ENCODE measurements around the gene POP4.

The POP4 gene

DNA sequence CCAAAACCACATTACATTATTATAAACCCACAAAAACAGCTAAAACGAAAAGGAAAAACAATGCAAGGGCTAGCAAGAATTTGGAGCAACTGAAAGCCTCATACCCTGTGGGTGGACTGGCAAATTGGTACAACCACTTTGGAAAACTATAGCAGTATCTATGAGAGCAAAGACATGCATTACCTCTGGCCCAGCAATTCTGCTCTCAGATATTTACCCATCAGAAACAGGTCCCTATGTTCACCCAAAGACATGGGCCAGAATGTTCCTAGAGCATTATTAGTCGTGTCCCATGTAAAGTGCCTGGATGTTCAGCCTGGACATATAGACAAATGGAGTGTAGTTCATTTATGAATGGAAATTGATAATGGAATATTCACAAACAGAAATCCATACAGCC, 27.9 kb downstream of the POP4 start:
- DNase-seq, result no peak

DNA sequence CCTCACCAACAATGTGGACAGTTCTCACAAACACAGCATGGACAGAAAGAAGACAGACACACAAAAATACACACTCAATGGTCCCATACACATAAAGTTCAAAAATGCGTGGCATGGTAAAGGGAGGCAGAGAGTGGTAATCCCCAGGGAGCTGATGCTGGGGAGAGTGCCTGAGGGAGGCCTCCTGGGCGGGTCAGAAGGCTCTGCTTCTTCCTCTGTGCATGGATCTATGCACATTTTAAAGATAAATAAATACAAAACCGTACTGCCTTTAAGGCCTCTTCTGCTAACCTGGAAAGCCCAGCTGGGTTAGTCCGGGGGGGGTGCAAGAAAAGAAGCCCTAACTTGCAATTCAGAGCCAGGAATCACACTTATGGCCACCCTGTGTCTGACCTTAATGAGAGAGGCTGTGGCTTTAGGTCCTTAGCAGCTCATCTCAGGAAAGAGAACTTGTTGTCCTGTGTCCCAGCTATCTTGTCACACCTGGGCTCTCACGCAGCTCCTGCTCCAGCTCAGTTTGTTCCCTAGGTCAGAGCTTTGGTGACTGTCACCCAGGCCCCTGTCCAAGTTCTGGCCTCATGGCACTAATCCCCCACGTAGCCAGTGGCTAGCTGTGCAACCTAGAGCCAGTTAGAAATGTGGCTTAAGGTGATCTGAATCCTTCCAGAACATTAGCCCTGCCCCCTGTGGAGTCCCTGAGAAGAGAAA, 28.5 kb downstream of the POP4 start:
- no peak for DNase-seq

DNA sequence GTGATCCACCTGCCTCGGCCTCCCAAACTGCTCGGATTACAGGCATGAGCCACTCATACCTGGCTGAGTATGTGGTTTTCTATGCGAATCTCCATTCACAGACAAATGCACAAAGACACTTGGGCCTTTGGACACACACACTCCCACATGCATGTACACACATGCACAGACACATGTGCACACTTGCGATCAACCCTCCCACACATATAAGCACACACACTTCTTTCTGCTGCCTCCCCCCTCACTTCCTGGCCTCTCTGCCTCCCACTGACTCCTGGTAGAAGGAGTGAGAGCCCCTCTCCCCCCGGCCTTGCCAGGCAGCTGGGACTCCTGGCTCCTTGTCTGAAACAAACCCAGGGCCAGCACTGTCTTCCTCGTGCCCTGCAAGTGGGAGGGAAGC, 29.9 kb downstream of the POP4 start:
- DNase-seq, result no peak

DNA sequence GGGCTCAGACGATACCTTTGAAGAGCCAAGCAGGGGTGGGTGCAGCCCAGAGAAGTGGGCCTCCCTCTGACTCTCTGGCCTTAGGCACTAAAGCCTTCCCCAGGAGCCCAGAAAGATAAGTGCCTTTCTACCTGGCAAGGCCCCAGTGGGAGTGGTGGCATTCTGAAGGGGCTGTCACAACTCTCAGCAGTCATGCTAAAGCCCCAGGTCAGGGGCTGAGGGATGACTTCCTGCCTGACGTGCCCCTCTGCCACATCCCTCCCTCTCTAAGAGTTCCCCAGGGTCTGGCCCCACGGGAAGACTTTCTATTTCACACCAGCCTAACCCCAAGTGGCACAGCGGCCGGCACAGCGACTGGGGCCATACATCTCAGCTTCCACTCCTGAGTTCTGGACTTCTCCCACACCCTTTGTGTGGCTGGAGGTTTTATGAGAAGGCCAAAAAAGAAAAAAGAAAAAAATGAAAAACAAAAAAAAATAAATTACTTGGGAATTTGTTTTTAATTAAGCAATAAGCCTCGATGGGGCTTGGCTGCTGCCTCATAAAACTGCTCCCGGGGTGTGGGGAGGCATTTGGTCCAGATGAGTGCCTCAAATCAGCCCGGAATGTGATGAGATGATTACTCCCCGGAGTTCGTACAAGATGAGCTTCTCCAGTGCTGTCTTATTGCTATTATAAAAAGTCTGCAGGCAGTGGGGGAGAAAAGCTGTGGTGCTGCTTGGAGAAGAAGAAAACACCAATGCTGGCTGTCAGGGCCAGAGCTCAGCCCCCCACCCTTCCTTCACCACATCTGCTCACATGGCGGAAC, 30.7 kb downstream of the POP4 start:
- DNase-seq, result no peak

DNA sequence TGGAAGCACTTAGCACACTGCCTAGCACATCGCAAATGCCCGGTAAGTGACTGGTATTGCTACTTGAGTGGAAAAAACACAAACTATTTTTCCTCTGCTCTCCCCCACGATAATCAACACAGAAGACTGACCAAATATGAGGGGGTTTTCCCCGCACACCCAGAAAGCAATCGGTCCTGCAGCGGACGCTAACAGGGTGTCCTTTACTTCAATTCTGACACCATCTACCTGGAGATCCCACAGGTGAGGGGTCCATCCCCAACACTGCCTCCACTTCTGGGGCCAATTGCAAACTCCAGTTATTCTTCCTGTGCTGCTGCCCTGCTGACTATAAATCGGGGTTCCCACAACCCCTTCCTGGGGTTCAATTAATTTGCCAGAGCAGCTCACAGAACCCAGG, 33.0 kb downstream of the POP4 start:
- DNase-seq, result no peak

DNA sequence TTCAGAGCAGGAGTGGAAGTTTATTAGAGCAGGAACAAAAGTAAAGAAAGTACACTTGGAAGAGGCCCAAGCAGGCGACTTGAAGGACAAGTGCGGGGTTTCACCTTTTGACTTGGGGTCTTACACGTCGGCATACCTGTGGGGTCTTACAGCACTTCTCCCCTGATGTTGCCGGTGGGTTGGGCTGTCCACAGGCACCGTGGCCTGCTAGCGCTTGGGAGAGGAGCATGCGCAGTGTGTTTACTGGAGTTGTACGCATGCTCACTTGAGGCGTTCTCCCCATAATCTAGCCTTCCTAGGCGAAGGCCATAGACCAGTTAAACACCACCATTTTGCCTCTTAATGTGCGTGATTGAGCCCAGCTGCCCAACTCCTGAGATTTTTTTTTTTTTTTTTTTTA, 34.1 kb downstream of the POP4 start:
- no peak for DNase-seq

DNA sequence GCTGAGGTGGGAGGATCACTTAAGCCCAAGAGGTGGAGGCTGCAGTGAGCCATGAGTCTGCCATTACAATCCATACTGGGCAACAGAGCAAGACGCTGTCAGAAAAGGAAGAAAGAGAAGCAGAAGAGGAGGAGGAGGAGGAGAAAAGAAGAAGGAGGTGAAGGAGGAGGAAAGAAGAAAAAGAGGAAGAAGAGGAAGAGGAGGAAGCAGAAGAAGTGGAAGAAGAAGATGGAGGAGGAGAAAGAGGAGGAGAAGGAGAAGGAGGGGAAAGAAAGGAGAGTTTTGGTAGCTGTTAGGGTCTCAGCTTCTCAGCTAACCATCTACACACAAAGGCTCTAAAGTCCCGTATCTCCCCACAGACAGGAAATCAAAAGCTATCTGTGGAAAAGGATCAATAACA, 35.5 kb downstream of the POP4 start:
- DNase-seq, result no peak

DNA sequence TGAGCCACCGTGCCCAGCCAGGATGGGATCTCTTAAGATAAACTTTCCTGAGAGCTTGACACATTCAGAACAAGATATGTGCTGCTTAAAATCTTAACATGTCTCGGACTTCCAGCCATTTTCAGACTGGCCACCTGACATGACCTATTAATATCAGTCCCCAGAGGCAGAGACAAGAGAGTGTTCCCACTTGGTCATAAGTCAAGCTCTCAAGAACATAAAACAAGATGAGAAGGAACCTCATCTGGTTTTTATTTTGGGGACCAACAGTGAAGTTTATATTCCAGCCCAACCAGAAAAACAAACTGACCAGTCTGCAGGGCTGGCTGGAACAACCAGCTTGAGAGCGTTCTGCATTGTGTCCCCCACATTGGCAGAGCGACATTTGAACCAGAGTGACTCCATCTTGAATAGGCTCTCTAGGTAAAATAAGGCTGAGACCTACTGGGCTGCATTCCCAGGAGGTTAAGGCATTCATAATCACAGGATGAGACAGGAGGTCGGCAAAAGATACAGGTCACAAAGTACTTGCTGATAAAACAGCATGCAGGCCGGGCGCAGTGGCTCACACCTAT, 37.4 kb downstream of the POP4 start:
- DNase-seq, result no peak

DNA sequence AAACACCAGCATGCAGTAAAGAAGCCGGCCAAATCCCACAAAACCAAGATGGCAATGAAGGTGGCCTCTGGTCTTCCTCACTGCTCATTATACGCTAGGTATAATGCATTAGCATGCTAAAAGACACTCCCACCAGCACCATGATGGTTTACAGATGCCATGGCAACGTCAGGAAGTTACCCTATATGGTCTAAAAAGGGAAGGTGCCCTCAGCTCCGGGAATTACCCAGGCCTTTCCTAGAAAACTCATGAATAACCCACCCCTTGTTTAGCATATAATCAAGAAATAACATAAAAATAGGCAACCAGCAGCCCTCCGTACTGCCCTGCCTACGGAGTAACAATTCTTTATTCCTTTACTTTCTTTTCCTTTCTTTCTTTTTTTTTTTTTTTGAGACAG, 38.1 kb downstream of the POP4 start:
- DNase-seq, result peak; percentile 57 to 65 (median 63)

DNA sequence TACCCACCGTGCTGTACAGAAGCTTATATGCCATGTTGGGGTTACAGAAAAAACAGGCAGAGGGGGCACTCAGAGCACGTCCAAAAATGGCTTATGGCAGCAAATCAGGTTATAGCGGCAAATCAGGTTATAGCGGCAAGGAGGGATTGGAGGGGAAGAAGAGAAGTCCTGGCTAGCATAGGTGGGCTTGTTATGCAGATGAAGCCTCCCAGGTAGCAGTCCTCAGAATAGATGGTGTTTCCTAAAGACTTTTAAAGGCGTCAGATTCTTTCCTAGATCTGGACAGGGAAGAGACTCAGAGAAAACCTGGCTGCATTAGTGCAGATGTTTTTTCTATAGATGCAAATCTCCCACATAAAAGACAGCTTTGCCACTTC, 39.4 kb downstream of the POP4 start:
- no peak for DNase-seq

DNA sequence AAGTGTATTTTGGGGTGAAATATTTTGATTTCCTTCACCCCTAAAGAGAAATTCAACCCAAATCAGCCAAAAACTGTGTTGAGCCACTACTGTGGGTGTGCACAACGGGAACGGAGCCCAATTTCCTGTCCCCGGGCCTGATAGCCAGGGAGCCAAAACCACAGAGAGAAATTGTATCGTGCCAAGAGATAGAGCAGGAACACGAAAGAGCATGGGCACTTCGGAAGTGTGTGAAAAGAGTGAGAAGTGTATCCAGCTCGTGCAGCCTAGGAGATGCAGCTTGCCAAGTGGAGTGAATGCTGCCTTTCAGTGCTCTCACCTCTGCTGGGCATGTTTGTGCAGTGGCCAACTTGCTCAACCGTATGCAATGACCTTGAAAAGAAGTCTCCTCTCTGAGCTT, 39.8 kb downstream of the POP4 start:
- peak in 2 of 3 donors; percentile 10 to 23 for DNase-seq

DNA sequence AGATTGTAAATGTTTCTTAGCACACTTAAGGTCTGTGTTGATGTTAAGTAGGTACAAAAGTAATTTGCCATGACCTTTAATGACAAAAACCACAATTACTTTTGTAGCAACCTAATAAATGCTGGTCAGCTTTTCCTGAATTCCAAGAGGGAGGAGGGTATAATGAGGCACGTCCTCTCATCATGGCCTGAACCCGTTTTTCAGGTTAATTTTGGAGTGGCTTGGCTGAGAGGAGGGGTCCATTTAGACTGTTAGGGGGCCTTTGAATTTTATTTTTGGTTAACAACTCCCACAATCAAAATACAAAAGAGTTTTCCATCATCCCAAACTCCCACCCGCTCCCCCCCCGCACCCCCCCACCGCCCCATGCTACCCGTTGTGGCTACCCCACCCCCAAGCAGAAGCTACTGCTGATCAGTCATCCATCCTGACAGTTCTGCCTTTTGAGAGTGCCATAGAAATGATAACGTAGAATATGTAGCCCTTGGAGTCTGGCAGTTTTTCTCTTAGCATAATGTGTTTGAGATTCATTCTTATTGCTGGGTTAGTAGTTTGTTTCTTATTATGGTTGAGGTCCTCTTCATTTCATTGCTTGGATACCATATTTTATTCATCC, 44.8 kb downstream of the POP4 start:
- DNase-seq, result no peak

DNA sequence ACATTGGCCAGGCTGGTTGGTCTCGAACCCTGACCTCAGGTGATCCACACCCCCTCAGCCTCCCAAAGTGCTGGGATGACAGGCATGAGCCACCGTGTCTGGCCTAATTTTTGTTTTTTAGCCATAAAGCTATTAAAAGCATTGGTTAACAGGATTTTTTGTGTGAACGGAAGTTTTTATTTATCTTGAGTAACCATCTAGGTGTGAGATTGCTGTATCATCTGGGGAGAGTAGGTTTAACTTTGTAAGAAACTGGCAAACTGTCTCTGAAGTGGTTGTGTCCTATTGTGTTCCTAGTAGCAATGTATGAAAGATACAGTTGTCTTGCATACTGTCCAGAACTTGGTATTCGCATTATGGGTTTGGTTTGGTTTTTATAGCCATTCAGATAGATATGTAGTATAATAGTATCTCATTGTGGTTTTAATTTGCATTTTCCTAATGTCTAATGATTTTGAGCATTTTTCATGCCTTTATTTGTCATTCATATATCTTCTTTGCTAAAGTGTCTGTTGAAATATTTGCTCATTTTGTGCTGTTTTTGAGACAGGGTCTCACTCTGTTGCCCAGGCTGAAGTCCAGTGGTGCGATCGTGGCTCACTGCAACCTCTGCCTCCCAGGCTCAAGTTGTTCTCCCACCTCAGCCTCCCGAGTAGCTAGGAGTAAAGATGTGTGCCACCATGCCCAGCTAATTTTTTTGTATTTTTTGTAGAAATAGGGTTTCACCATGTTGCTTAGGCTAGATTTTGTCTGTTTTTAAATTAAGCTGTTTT, 45.7 kb downstream of the POP4 start:
- no peak for DNase-seq

DNA sequence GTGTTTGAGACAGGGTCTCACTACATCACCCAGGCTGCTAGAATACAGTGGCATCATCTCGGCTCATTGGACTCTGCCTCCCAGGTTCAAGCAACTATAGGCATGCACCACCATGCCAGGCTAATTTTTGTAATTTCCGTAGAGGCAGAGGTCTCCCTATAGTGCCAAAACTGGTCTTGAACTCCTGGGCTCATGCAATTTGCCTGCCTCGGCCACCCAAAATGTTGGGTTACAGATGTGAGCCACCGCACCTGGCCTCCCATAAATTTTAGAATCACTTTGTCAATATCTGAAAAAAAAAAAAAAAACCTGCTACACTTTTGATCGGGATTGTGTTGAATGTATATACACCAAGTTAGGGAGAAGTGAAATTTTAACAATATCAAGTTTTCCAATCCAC, 47.3 kb downstream of the POP4 start:
- DNase-seq, result no peak

DNA sequence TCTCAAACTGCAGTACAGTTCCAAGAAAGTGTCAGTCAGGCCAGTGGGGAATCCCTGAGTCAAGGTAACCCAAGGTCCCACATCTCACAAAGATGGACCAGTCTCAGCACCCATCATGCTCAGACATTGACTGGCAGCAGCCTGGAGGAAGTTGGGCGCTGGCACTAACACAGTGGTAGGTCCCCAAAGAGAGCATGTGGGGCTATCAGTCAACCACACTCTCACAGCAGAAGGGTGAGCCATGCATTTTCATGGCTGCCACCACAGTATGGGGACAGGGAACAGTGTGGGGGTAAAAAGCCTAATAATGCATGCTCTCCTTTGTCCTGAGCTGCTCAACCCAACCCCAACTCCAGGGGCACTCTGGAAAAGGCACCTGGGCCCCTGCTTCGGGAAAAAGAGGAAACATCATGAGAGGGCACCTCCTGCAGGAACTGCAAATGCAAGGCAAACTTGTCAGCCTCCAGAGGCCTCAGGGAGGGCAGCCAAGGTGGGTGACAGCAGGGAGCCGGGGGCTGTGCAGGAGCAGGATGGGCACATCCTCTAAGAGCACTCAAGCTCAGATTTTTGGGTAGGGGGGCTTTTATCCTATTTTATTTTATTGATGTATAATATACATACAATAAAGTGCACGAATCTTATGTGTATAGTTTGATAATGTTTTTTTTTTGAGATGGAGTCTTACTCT, 49.7 kb downstream of the POP4 start:
- no peak for DNase-seq

DNA sequence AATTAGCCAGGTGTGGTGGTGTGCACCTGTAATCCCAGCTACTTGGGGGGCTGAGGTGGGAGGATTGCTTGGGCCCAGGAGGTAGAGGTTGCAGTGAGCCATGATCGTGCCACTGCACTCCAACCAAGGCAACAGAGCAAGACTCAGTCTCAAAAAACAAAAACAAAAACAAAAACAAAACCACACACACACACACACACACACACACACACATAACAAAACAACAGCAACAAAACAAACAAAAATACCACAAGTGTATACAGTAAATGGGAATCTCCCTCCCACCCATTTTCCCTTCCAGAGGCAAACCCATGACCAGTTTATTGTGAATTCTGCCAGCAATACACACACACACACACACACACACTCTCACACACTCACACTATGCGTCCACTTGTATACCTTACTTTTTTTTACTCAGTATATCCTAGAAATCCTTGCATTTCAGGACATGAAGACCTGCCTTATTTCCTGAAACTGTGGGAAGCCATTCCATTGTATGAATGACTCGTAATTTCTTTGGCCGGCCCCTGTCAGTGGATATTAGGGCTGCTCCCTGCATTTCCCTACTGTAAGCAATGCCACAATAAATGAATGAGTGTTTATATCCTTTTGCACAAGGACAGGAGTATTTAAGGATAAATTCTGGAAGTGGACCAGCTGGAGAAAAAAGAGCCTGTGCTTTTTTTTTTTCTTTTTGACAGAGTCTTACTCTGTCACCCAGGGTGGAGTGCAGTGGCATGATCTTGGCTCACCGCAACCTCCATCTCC, 52.3 kb downstream of the POP4 start:
- DNase-seq, result no peak

DNA sequence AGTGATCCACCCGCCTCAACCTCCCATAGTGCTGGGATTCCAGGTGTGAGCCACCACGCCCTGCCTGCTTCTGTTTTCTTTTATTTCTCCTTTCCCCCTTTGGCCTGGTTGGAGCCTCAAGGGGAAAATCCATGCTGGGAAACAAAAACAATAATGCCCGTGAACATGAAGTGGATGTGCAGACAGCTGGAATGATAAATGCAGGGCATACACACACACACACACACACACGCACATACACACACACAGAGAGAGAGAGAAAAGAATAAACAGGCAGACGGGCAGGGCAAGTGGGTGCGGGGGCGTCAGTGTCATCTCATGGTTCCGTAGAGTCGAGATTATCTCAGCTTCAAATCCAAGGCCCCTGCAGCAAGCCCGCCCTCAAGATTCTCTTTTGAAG, 54.8 kb downstream of the POP4 start:
- no peak for DNase-seq

DNA sequence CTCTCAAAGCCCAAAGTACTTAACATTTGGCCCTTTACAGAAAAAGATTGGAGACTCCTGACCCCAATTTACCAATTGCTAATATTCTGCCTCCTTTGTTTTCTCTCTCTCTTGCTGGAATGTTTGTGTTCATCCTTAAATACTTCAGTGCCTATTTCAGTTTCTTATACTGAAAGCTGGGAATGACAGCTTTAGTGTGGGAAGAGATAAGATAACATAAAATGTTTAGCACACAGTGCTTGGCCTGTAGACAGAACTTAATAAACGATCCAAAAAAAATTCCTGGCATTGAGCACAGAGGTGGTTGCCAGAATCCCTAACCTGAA, 56.2 kb downstream of the POP4 start:
- no peak for DNase-seq

DNA sequence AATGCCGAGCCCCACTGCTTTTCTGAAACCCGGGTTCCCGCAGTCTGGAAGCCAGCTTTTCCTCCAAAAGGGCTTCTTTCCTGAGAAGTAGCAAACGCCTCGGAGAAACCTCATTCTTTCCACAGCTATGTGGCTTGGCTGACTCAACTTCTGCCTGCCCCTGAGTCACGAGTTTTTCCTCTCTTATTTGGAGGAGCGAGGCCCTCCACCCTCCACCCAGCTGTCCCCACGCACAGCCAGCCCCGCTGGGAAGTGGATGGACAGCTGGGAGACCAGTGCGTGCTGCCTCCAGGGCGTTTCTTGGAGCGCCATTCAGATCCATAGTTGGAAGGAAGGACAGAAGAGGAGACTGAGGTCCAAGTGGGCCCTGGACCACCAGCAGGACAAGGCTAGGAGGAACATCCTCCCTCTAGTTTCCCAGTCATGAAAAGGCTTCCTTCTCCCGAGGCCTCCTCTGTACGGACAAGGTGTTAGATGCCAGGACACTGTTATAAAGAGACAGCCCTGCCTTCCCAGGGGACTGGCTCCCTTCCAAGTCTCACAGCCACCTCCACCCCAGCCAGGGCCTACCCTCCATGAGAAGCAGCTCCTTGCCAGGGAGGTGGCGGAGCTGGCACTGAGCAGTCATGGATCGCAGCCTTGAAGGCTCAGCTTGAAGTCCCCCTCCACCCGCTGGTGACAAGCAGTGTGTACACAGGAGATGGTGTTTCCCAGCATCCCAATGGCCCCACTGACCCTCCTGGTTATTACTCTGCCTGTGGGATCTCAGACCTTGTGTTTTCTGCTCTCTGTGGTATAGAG, 56.7 kb downstream of the POP4 start:
- peak; percentile 48 to 66 (median 52) for DNase-seq

DNA sequence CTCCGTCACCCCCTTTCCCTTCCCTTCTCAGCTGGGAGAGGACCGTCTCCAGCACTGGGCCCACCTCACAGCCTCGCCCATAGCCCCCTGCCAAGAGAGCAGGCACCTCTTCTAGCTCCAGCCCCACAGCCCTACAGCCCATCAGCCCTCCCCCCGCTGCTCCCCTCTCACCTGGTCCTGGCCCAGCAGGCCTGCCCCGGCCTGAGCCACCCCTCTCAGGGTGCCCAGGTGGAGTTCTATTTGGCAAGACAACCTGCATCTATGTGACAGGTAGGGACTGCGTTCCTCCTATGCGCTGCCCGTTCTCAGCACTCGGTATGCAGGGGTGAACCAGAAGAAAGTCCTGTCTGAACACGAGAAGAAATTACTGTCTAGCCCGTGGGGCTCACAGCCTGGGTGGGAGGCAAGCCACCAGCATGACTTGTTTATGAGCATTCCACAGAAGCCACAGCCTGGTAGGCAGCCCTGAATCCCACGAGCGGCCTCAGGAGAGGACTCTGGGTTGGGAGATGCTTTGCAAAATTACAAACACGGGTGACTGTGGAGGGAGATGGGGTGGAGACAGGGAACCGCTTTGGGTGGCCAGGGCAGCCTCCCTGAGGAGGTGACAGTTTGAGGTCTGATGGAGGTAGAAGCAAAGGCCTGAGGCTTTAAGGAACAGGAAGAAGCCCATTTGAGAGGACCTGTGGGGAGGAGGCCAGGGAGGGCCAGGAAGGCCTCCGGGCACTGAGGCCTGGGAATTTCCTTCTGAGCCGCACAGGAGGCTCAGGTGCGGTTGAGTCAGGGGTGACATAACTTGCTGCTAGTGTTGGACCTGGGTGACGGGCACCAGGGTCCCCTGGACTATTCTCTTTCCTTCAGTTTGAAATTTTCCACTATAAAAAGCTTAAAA, 58.0 kb downstream of the POP4 start:
- no peak for DNase-seq
